Measurements from ENCODE around the gene HDAC10.
"Not testable (repeated sequence)": the region's sequence is repeated elsewhere in the genome, so short reads cannot be mapped to it uniquely, and the experiment has no call there.

The HDAC10 gene

GRCh38 chr22:50285568-50286229 is 34.6 kb upstream of the HDAC10 start:
- no peak for DNase-seq (ENCODE audit: insufficient read length, low spot score)
- FAIRE-seq: no peak

GRCh38 chr22:50284479-50284878 is 33.4 kb upstream of the HDAC10 start:
- DNase-seq (ENCODE audit: insufficient read length, low spot score) (no peak), FAIRE-seq (no peak)

GRCh38 chr22:50283821-50284220 is 32.8 kb upstream of the HDAC10 start:
- DNase-seq (ENCODE audit: insufficient read length, low spot score) (no peak), FAIRE-seq (no peak)

- FAIRE-seq: peak; percentile 89
Observed at GRCh38 chr22:50282361-50283155, 31.5 kb upstream of the HDAC10 start.

GRCh38 chr22:50281957-50282356 is 30.9 kb upstream of the HDAC10 start:
- FAIRE-seq: no peak
- DNase-seq (ENCODE audit: insufficient read length, low spot score): no peak

More at GRCh38 chr22:50282361-50283155, 31.5 kb upstream of the HDAC10 start:
- DNase-seq (ENCODE audit: insufficient read length, low spot score): peak; percentile 84

- FAIRE-seq (no peak), DNase-seq (ENCODE audit: insufficient read length, low spot score) (no peak)
Observed at GRCh38 chr22:50281384-50281760, 30.3 kb upstream of the HDAC10 start.

GRCh38 chr22:50280708-50281383 is 29.8 kb upstream of the HDAC10 start:
- FAIRE-seq: no peak
- DNase-seq (ENCODE audit: insufficient read length, low spot score): no peak

- DNase-seq (ENCODE audit: insufficient read length, low spot score) (no peak), FAIRE-seq (no peak)
Observed at GRCh38 chr22:50280022-50280707, 29.1 kb upstream of the HDAC10 start.

- no peak for FAIRE-seq
Observed at GRCh38 chr22:50278956-50279619, 28.0 kb upstream of the HDAC10 start.

GRCh38 chr22:50278461-50278860 is 27.4 kb upstream of the HDAC10 start:
- FAIRE-seq (no peak), DNase-seq (ENCODE audit: insufficient read length, low spot score) (no peak)

More at GRCh38 chr22:50278956-50279619, 28.0 kb upstream of the HDAC10 start:
- no peak for DNase-seq (ENCODE audit: insufficient read length, low spot score)

GRCh38 chr22:50277761-50278160 is 26.7 kb upstream of the HDAC10 start:
- FAIRE-seq (no peak), DNase-seq (ENCODE audit: insufficient read length, low spot score) (no peak)

- FAIRE-seq (peak; percentile 93), DNase-seq (ENCODE audit: insufficient read length, low spot score) (no peak)
Observed at GRCh38 chr22:50276143-50276542, 25.1 kb upstream of the HDAC10 start.

GRCh38 chr22:50275181-50276055 is 24.4 kb upstream of the HDAC10 start:
- no peak for FAIRE-seq
- DNase-seq (ENCODE audit: insufficient read length, low spot score): no peak

- FAIRE-seq (no peak), DNase-seq (ENCODE audit: insufficient read length, low spot score) (no peak)
Observed at GRCh38 chr22:50274771-50275170, 23.7 kb upstream of the HDAC10 start.

GRCh38 chr22:50274311-50274710 is 23.2 kb upstream of the HDAC10 start:
- FAIRE-seq: no peak
- DNase-seq (ENCODE audit: insufficient read length, low spot score): no peak

GRCh38 chr22:50273781-50274180 is 22.7 kb upstream of the HDAC10 start:
- not testable (repeated sequence) for FAIRE-seq

GRCh38 chr22:50273352-50273751 is 22.3 kb upstream of the HDAC10 start:
- not testable (repeated sequence) for DNase-seq (ENCODE audit: insufficient read length, low spot score); FAIRE-seq

More at GRCh38 chr22:50273781-50274180, 22.7 kb upstream of the HDAC10 start:
- DNase-seq (ENCODE audit: insufficient read length, low spot score): not testable (repeated sequence)

GRCh38 chr22:50272044-50272802 is 21.2 kb upstream of the HDAC10 start:
- no peak for FAIRE-seq
- DNase-seq (ENCODE audit: insufficient read length, low spot score): no peak

Data from HTR-8/SVneo (cell line).